ENCODE measurements around the gene ZNF568. TPM values are rescaled to one million over a fixed set of nuclear protein-coding genes. Genes with fewer than 3 reads are reported as not detected.

ZNF568 gene
- total and polyA plus RNA-seq, 2 donors (not counting 1 experiment from before 2014, with no cell fraction given), result 8.2 to 21.1 TPM

DNA sequence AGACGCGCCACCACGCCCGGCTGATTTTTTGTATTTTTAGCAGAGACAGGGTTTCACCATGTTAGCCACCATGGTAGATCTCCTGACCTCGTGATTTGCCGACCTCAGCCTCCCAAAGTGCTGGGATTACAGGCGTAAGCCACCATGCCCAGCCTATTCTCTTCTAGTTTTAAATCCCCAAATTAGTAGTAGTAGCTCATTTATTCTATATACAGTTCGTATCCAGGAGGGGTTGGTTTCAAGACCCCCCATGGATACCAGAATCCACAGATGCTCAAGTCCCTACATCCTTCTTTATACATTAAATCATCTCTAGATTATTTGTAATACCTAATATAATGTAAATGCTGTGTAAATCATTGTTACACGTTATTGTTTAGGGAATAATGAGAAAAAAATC is 2.0 kb downstream of the ZNF568 start:
- Histone ChIP-seq H3K27ac (ENCODE audit: low read length in 2 of 2) (no peak overlapping the region), H3K4me3 (ENCODE audit: control extremely low read depth in 1 of 5, extremely low read depth in 1 of 5, insufficient read depth in 1 of 5, low read depth in 2 of 5, low read length in 4 of 5) (no peak overlapping the region), H3K9ac (ENCODE audit: low read length) (no peak overlapping the region), H4K20me1 (ENCODE audit: control insufficient read depth, insufficient read depth, low read length, poor library complexity, severe bottlenecking) (no peaks in the 10 kb centered on the region), H3K4me2 (replicated peaks; ENCODE audit: low read depth, low read length, poor library complexity, severe bottlenecking) (no peak overlapping the region), H3K9me3 (ENCODE audit: control extremely low read depth in 1 of 3, control insufficient read depth in 2 of 3, insufficient read depth in 1 of 3, low read length in 2 of 3) (peaks cover 0 to 7% (median 0%) of the 10 kb centered on the region in 3 donors), H3K79me2 (ENCODE audit: control insufficient read depth, insufficient read depth, low read length) (peaks cover 10% of the 10 kb centered on the region), H3K4me1 (ENCODE audit: control insufficient read depth in 2 of 2, insufficient read depth in 2 of 2, low read length in 2 of 2) (peaks cover 11 to 12% of the 10 kb centered on the region in 2 donors), H2AFZ (ENCODE audit: insufficient read depth, low read depth, low read length, poor library complexity, severe bottlenecking) (no peak overlapping the region), H3K36me3 (replicated peaks in 1 of 2; ENCODE audit: control extremely low read depth in 1 of 2, control insufficient read depth in 1 of 2, extremely low read depth in 1 of 2, insufficient read depth in 2 of 2, low read length in 1 of 2) (peaks cover 12 to 13% of the 10 kb centered on the region in 2 experiments), H3K27me3 (replicated peaks in 1 of 4; ENCODE audit: control extremely low read depth in 1 of 4, control insufficient read depth in 3 of 4, insufficient read depth in 4 of 4, low read length in 3 of 4) (no peaks in the 10 kb centered on the region)
- CTCF ChIA-PET, result no interaction called here
- no peaks in the 10 kb centered on the region for H3K27me3 Mint-ChIP-seq
- POLR2A ChIA-PET, result no interaction called here
- intact Hi-C loops (cut with micrococcal nuclease), result loop anchor here (5.0 kb wide), 3 partner anchors 81 to 549 kb away; partner anchors contain the start of genes ZNF569, ZNF570, ZNF585A and ZNF790
- H3K27ac Mint-ChIP-seq, result no peak overlapping the region
- ATAC-seq (ENCODE audit: low read depth) (no peak), DNase-seq (no peak)
- TF ChIP-seq EZH2 (IDR thresholded peaks at IDR 0.05; ENCODE audit: borderline replicate concordance, insufficient read depth, low read depth, low read length, poor library complexity, severe bottlenecking), result no peak
- TF ChIP-seq, protein P1, sequence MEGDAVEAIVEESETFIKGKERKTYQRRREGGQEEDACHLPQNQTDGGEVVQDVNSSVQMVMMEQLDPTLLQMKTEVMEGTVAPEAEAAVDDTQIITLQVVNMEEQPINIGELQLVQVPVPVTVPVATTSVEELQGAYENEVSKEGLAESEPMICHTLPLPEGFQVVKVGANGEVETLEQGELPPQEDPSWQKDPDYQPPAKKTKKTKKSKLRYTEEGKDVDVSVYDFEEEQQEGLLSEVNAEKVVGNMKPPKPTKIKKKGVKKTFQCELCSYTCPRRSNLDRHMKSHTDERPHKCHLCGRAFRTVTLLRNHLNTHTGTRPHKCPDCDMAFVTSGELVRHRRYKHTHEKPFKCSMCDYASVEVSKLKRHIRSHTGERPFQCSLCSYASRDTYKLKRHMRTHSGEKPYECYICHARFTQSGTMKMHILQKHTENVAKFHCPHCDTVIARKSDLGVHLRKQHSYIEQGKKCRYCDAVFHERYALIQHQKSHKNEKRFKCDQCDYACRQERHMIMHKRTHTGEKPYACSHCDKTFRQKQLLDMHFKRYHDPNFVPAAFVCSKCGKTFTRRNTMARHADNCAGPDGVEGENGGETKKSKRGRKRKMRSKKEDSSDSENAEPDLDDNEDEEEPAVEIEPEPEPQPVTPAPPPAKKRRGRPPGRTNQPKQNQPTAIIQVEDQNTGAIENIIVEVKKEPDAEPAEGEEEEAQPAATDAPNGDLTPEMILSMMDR (IDR thresholded peaks at IDR 0.05), result no peak
- H3K9me3 Mint-ChIP-seq (ENCODE audit: insufficient read depth), result peaks cover 9% of the 10 kb centered on the region
- H3K4me3 Mint-ChIP-seq, result no peak overlapping the region
- 100% methylated on average over 4 of the region's 9 CpGs for WGBS (ENCODE audit: insufficient coverage)
- H3K4me1 Mint-ChIP-seq, result peaks cover 24% of the 10 kb centered on the region

DNA sequence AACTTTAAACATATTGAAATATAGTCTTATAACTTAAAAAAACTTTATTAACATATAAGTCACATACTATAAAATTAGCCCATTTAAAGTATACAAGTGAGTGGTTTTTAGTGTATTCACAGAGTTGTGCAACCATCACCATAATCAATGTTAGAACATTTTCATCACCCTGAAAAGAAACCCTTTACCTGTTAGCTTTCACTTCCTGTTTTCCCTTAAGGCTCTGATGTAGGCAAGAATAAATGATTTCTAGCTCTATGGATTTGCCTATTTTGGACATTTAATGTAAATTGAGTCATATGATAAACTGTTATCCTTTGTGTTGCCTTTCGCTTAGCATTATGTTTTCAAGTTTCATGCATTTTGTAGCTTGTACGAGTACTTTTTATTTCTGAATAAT is 15.6 kb downstream of the ZNF568 start:
- Histone ChIP-seq H3K79me2 (ENCODE audit: control insufficient read depth, insufficient read depth, low read length) (peaks cover 18% of the 10 kb centered on the region), H3K9ac (ENCODE audit: low read length) (no peak overlapping the region), H3K4me1 (ENCODE audit: control insufficient read depth in 2 of 2, insufficient read depth in 2 of 2, low read length in 2 of 2) (no peaks in the 10 kb centered on the region), H4K20me1 (ENCODE audit: control insufficient read depth, insufficient read depth, low read length, poor library complexity, severe bottlenecking) (no peaks in the 10 kb centered on the region), H3K27ac (ENCODE audit: low read length in 2 of 2) (no peak overlapping the region), H3K4me2 (replicated peaks; ENCODE audit: low read depth, low read length, poor library complexity, severe bottlenecking) (no peak overlapping the region), H3K9me3 (ENCODE audit: control extremely low read depth in 1 of 3, control insufficient read depth in 2 of 3, insufficient read depth in 1 of 3, low read length in 2 of 3) (peaks cover 5 to 36% (median 11%) of the 10 kb centered on the region in 3 donors), H3K27me3 (replicated peaks in 1 of 4; ENCODE audit: control extremely low read depth in 1 of 4, control insufficient read depth in 3 of 4, insufficient read depth in 4 of 4, low read length in 3 of 4) (no peaks in the 10 kb centered on the region), H2AFZ (ENCODE audit: insufficient read depth, low read depth, low read length, poor library complexity, severe bottlenecking) (no peak overlapping the region), H3K4me3 (ENCODE audit: control extremely low read depth in 1 of 5, extremely low read depth in 1 of 5, insufficient read depth in 1 of 5, low read depth in 2 of 5, low read length in 4 of 5) (no peak overlapping the region), H3K36me3 (replicated peaks in 1 of 2; ENCODE audit: control extremely low read depth in 1 of 2, control insufficient read depth in 1 of 2, extremely low read depth in 1 of 2, insufficient read depth in 2 of 2, low read length in 1 of 2) (peaks cover 3 to 9% of the 10 kb centered on the region in 2 experiments)
- Mint-ChIP-seq H3K4me3 (no peak overlapping the region), H3K27ac (no peak overlapping the region), H3K4me1 (no peaks in the 10 kb centered on the region), H3K27me3 (no peaks in the 10 kb centered on the region), H3K9me3 (ENCODE audit: insufficient read depth) (peaks cover 15% of the 10 kb centered on the region)
- TF ChIP-seq EZH2 (IDR thresholded peaks at IDR 0.05; ENCODE audit: borderline replicate concordance, insufficient read depth, low read depth, low read length, poor library complexity, severe bottlenecking), result no peak
- TF ChIP-seq, protein P1 (IDR thresholded peaks at IDR 0.05), result no peak
- no peak for ATAC-seq (ENCODE audit: low read depth)
- no CpG with 5 or more reads among the region's 2 CpGs for WGBS (ENCODE audit: insufficient coverage)
- intact Hi-C loops (cut with micrococcal nuclease), result no loop called here
- ChIA-PET CTCF (interaction anchor here (0.6 kb wide), 1 partner anchor 2000 kb away, joined by 4 read pairs; no protein-coding TSS in a partner anchor), POLR2A (no interaction called here)
- DNase-seq, result no peak
